IPS-18a (cell line): ENCODE measurements around the gene MAGEF1.

Experiments
- H3K27ac ChIP-seq: one replicate; pipeline ENCODE4 v1.5.1; 2013; ENCODE audit warnings: low read length
- H3K27me3 ChIP-seq: one replicate; pipeline ENCODE4 v1.6.1; 2013; ENCODE audit warnings: mild to moderate bottlenecking, low read length; ENCODE audit not compliant: control insufficient read depth, insufficient read depth
- H3K36me3 ChIP-seq: one replicate; pipeline ENCODE4 v1.6.1; 2013; ENCODE audit warnings: low read depth, low read length; ENCODE audit not compliant: control insufficient read depth
- H3K4me1 ChIP-seq: one replicate; pipeline ENCODE4 v1.6.1; 2013; ENCODE audit warnings: low read depth, low read length; ENCODE audit not compliant: control insufficient read depth
- H3K4me3 ChIP-seq: one replicate; pipeline ENCODE4 v1.5.1; 2013; ENCODE audit warnings: low read length
- H3K9ac ChIP-seq: one replicate; pipeline ENCODE4 v1.6.1; 2013; ENCODE audit warnings: mild to moderate bottlenecking, low read length, moderate library complexity
- H3K9me3 ChIP-seq: one replicate; pipeline ENCODE4 v1.6.1; 2013; ENCODE audit warnings: low read depth, low read length; ENCODE audit not compliant: control insufficient read depth

MAGEF1 gene

DNA sequence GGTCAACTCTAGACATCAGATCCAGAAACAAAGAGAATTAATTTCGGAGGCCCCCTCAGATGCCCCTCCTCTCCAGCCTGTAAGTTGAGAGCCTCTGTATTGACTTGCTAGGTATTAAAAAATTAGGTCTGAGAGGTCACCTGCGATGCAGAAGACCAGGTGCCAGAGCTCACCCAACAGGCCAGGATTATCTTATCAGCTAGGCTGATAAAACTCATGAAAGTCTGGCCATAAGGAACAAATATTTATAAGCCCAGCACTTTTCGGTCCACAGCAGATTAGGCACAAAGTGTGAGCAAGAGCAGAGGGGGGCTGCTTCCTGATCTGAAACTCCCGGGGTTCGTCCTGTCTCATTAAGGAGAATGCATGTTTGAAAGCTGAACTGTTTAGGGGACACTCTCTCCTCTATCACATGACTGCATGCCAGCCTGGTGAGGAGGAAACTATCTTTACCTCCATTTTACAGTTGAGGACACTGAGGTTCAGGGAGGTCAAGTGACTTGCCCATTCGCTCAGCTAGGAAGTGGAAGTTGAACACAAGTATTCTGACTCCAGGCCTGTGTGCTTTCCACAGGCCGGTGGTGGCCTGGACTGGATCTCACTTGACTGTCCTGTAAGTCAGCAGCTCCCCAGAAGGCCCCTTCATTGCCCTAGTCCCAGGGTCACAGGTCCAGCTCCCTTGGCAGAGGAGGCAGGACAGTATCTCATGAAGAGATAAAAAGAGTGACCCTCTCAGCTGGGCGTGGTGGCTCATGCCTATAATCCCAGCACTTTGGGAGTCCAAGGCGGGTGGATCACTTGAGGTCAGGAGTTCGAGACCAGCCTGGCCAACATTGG lies 39.6 kb upstream of the MAGEF1 start:
- H3K27ac ChIP-seq = no peak overlapping the region
- H3K9me3 ChIP-seq = no peaks in the 10 kb centered on the region
- H3K4me3 ChIP-seq = no peak overlapping the region
- no peaks in the 10 kb centered on the region for H3K36me3 ChIP-seq
- H3K4me1 ChIP-seq = peaks cover 30% of the 10 kb centered on the region
- no peaks in the 10 kb centered on the region for H3K27me3 ChIP-seq
- no peak overlapping the region for H3K9ac ChIP-seq

DNA sequence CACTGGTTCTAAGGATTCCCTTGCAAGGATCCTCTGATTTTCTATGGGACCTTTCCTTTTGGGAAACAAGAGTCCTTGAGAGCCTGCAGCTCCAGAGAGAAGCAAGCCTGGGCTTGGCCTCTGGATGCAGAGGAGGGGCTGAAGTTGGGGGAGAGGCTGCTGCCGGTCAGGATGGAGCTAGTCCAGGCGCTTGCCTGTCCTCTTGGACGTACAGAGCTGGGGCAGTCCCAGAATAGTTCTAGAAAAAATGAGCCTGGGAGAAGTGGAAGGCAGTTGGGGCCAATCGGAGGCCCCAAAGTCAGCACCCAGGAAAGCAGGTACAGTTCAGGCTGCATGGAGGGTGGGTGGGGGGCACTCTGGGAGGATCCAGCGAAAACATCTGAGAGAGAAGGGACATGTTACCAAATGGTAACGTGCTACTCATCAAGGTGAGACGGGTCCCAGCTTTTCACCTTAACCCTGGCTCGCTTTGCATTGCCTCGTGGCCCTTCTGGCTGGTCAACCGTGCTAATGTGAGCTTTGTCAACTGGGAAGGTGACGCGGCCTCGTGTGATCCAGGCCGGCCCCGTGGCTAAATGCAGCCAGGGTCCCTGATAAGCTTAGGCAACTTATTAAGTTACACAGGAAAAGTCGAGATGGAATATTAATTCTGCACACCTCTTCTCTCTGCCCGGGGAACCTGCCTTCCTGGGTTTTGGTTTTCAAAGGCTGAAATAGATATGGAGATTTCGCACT lies 38.7 kb upstream of the MAGEF1 start:
- H3K9ac ChIP-seq = no peak overlapping the region
- no peak overlapping the region for H3K27ac ChIP-seq
- no peak overlapping the region for H3K4me3 ChIP-seq
- H3K36me3 ChIP-seq = no peaks in the 10 kb centered on the region
- H3K4me1 ChIP-seq = peaks cover 29% of the 10 kb centered on the region
- no peaks in the 10 kb centered on the region for H3K27me3 ChIP-seq
- H3K9me3 ChIP-seq = no peaks in the 10 kb centered on the region

DNA sequence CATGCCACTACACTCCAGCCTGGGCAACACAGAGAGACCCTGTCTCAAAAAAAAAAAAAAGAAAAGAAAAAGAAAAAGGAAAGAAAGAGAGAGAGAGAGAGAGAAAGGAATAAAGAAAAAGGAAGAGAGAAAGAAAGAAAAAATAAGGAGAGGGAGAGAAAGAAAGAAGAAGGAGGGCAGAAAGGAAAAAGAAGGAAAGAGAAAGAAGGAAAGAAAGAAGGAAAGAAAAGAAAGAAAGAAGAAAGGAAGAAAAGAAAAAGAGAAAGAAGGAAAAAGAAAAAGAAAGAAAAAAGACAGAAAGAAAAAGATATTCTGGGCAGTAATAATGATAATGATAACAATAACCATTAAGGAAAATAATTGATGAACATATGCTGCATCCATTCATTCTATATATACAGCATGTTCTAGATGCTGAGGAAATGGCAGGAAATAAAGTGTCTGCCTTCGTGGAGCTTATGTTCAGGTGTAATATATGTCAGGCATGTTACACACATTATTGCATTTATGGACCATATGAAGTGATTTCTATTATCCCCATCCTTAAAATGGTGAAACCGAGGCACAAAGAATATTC lies 37.4 kb upstream of the MAGEF1 start:
- Histone ChIP-seq H3K4me1 (peaks cover 27% of the 10 kb centered on the region), H3K4me3 (no peak overlapping the region), H3K9ac (no peak overlapping the region), H3K27ac (no peak overlapping the region), H3K36me3 (no peaks in the 10 kb centered on the region), H3K27me3 (no peaks in the 10 kb centered on the region), H3K9me3 (no peaks in the 10 kb centered on the region)

DNA sequence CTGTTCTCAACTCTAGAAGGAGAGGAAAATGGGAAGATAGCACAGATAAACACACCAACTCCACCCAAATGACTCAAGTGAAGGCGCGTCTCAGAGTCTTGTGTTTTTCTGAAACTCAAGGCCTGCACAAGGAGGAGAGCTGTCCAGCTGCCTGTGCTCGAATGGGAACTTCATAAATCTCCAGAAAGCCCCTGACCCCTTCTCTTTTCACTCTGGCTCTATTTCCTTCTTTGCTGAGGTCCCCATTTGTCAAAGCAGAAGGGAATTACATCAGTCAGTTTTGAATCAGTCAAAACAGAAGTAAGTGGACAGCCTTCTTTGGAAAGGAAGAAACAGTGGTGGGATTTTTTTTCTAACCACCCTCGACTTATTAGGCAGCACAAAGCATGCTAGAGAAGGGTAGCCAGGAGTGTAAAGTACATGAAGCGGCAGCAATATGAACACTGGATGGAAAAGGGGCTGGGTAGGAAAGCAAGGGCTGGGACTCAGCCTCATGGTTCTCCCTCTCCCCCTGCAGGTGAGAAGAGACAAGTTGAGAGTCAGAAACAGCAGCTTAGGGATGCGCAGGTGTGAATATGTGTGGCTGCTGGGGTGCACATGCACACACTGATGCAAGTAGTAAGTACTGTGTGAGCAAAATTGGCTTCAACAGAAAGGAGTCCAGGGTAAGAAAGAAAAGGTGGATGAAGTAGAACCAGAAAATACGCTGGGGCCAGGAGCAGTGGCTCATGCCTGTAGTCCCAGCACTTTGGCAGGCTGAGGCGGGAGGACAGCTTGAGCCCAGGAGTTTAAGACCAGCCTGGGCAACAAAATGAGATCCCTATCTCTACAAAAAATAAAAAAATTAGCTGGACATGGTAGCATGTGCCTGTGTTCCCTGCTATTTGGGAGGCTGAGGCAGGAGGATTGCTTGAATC lies 36.6 kb upstream of the MAGEF1 start:
- Histone ChIP-seq H3K9me3 (no peaks in the 10 kb centered on the region), H3K27ac (no peak overlapping the region), H3K9ac (no peak overlapping the region), H3K36me3 (no peaks in the 10 kb centered on the region), H3K27me3 (no peaks in the 10 kb centered on the region), H3K4me3 (no peak overlapping the region), H3K4me1 (peaks cover 27% of the 10 kb centered on the region)

DNA sequence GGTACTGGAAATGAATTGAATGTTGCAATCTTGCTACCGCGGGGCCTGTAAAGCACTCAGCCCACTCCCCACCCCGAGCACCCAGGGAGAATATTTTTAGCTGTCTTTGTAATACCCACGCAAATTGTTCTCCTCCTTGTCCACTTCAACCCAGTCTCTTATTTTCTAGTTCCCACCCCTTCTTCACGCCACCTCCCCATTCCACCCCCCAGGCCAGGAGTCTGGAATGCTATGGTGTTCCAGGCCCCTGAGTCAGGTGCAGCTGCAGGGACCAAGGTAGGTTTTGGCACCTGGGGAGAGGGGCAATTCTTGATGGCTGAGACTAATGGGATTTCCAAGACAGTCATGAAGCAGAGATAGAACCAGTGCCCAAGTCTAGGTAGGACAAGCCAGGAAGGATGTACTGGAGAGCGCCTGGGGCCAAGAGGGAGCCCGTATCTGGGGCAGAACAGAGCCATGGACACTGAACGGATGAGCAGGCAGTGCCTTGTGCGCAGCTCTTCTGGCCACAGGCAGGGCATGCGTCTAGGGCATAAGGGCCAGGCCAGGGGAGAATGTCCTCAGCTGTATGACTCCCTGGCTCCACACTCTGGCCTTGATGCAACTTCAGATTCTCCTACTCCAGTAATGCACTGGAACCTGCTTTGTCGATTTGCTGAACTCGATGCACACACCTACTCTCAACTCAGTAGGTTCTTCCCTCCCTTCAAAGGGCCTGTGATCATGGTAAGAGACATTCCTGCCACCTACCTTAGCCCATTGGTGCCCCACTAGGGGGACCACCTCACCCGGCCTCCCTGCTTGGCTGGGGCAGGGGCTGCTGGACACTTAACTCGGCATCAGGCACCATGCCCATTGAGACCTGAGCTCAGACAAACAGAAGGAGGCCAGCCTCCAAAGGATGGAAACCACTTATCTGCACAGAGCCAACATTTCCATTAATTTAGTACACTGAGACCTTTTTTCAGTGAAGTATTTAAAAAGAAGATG lies 34.6 kb upstream of the MAGEF1 start:
- Histone ChIP-seq H3K27me3 (no peaks in the 10 kb centered on the region), H3K9me3 (no peaks in the 10 kb centered on the region), H3K4me3 (no peak overlapping the region), H3K9ac (no peak overlapping the region), H3K36me3 (no peaks in the 10 kb centered on the region), H3K27ac (no peak overlapping the region), H3K4me1 (peaks cover 17% of the 10 kb centered on the region)

DNA sequence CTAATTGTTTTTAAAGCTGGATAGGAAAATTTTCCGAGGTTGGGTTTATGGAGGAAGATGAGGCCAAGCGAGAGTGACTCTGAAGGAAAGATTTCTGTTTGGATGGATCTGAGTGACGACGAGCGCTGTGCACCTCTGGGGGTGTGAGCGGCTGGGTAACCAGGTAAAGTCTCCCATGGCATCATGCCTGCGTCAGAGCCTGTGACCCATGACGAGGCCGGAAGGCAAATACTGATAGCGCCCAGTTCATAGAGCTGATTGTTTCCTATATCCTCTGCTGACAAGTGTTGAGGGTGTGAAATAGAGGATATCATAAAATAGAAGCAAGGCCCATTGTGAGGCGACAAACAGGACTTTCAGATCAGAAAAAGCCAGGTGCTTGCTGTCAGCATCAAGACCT lies 33.7 kb upstream of the MAGEF1 start:
- peaks cover 8% of the 10 kb centered on the region for H3K4me1 ChIP-seq

DNA sequence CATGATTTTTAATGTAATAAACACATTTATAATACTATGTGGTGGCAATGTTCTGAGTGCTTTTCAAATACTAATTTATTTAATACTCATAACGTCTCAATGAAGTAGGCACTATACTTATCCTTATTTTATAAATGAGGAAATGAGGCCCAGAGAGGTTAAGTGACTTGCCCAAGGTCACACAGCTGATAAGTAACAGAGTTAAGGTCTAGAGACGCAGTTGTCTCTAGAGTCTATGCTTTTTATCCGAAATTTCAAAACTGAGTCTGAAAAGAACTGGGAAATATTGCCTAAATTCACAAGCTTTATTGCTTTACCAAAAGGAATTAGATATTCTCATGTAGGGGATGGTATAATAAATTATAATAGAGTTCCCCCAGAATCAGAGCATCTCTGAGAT lies 31.4 kb upstream of the MAGEF1 start:
- no peak overlapping the region for H3K4me3 ChIP-seq

More for the DNA sequence above, 33.7 kb upstream of the MAGEF1 start:
- H3K27me3 ChIP-seq = no peaks in the 10 kb centered on the region
- no peak overlapping the region for H3K27ac ChIP-seq
- H3K9ac ChIP-seq = no peak overlapping the region
- H3K4me3 ChIP-seq = no peak overlapping the region
- H3K9me3 ChIP-seq = no peaks in the 10 kb centered on the region
- no peaks in the 10 kb centered on the region for H3K36me3 ChIP-seq

DNA sequence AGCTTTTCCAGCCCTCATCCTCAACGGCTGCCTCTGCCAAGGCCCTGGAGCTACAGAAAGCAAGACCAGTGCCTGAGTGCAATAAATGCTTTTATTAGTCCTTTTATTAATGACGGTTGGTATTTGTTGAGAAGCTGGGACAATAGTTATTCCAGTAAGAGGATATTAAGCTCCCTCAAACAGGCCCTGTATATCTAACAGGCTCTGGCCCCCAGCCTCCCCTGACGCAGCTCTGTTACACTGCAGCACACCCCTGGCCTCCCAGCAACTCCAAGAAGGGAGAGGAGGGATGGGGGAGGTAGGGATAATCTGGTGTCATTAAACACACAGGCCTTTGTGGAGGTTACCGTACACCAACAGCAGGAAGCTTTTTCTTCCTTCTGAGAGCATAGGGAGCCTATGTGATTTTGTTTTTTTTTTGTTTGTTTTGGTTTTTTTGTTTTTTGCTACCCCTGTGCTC lies 30.8 kb upstream of the MAGEF1 start:
- Histone ChIP-seq H3K36me3 (no peaks in the 10 kb centered on the region), H3K27me3 (no peaks in the 10 kb centered on the region), H3K4me3 (no peak overlapping the region), H3K9ac (no peak overlapping the region), H3K27ac (no peak overlapping the region), H3K4me1 (peaks cover 8% of the 10 kb centered on the region), H3K9me3 (no peaks in the 10 kb centered on the region)

More for the DNA sequence above, 31.4 kb upstream of the MAGEF1 start:
- Histone ChIP-seq H3K27me3 (no peaks in the 10 kb centered on the region), H3K27ac (no peak overlapping the region), H3K36me3 (no peaks in the 10 kb centered on the region), H3K9ac (no peak overlapping the region), H3K9me3 (no peaks in the 10 kb centered on the region), H3K4me1 (peaks cover 8% of the 10 kb centered on the region)

DNA sequence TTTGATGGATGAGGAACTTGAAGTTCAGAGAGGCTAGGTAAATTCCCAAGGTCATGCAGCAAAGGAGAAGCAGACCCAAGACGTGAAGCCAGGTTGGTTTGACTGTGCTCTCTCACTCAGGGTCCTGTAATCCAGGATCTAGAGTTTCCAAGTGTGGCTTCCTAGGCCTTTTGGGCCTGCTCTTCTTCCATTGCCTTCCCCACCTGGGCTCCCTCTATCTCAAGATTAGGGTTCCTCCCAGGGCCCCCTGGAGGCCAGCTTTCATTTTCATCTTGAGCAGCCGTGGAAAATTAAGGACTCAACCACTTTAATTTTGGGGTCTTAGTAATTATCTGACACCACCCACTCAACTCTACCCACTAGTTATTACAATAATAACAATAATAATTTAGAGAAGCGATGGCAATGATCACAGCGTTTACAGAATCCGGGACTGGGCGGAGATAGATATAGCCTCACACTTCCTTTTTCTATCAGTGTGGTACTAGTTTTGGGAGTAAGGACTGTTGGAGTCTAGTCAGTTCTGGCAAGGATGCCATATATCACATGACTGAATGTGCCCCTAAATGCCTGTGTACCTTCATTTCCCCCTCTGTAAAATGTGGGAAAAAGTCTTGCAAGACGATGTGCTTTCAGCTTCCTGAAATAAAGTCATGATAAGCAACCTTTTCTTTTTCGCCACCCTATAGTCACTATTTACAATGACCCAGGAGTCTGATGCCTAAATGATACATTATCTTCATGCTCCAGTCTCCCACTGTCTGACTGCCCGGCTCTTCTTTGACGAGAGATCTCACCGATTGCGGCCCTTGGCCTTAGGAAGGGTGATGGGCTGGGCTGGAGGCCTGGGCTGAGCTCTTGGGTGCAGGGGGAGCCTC lies 30.2 kb upstream of the MAGEF1 start:
- Histone ChIP-seq H3K36me3 (no peaks in the 10 kb centered on the region), H3K27ac (no peak overlapping the region), H3K27me3 (no peaks in the 10 kb centered on the region), H3K9me3 (no peaks in the 10 kb centered on the region), H3K9ac (no peak overlapping the region), H3K4me3 (no peak overlapping the region), H3K4me1 (peaks cover 8% of the 10 kb centered on the region)

DNA sequence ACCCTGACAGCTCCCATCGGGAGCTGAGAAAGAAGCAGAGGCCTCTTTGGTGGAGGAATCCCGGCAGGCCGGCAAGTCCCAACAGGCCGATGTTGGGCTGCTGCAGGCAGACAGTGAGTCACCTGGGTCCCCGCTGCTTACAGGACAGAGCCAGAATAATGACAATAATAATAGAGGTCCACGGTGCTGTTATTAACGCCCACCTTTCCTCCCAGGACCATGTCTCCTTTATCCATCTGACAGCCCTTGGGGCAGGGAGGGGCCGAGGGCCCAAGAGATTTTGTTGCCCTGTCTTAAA lies 29.3 kb upstream of the MAGEF1 start:
- Histone ChIP-seq H3K9ac (no peak overlapping the region), H3K4me3 (no peak overlapping the region), H3K4me1 (peaks cover 6% of the 10 kb centered on the region), H3K27ac (no peak overlapping the region), H3K9me3 (no peaks in the 10 kb centered on the region), H3K27me3 (no peaks in the 10 kb centered on the region), H3K36me3 (no peaks in the 10 kb centered on the region)
